Left cardiac atrium (tissue), 4 donors: Measurements from ENCODE around the gene SDC1. TPM values are rescaled to one million over a fixed set of nuclear protein-coding genes. Genes with fewer than 3 reads are reported as not detected.
"Not testable (repeated sequence)": the region's sequence is repeated elsewhere in the genome, so short reads cannot be mapped to it uniquely, and the experiment has no call there.

Experiments used
- ATAC-seq, 2 donors: fragments of 200-7000 bp; cut with Tn5 transposase; one replicate each; pipeline ENCODE4 v1.9.1; 2020; ENCODE audit warnings: mild to moderate bottlenecking in 2 of 2, moderate library complexity in 2 of 2
- DNase-seq: peaks from one replicate; pipeline ENCODE4 v3.0.0-alpha.2; 2020
- intact Hi-C, 2 donors: fragments of 100-400 bp; cut with DNase I; formaldehyde crosslinking; loops; one replicate each; pipeline versions ENCODE4 v1.14.1 to v1.15.1; 2022 to 2023
- total RNA-seq, 2 donors: library from RNA; stranded (reverse); fragmentation: NEBNext Ultra II Directional; extraction: Animal tissue kit (Norgen Biotek cat#: 25700); gene quantifications; one replicate each; pipeline ENCODE4 v1.2.1, GENCODE V29; 2021
- donor health status: DM: no; HTN: yes; CAD: no.
- donor health status: DM: no; HTN: yes; CAD: no; lungs with severe emphysema.
- donor health status: DM: yes; HTN: yes; CAD: no.
- donor health status: Dilated cardiomyopathy.

The SDC1 gene
- total RNA-seq, 2 donors from 2014 or later: 0.21 to 0.50 TPM

- ATAC-seq (no peak), DNase-seq (no peak)
- intact Hi-C loops: no loop called here
Measured at GRCh38 chr2:20201671-20202070, 23.3 kb downstream of the SDC1 start.

GRCh38 chr2:20200697-20201555 lies 24.0 kb downstream of the SDC1 start:
- intact Hi-C loops: no loop called here
- no peak for ATAC-seq
- DNase-seq: no peak

- DNase-seq: no peak
- no peak for ATAC-seq
- intact Hi-C loops: no loop called here
Measured at GRCh38 chr2:20199633-20200270, 25.2 kb downstream of the SDC1 start.

GRCh38 chr2:20198796-20199632 lies 25.9 kb downstream of the SDC1 start:
- intact Hi-C loops: no loop called here
- ATAC-seq (no peak), DNase-seq (no peak)

GRCh38 chr2:20198001-20198400 lies 26.9 kb downstream of the SDC1 start:
- intact Hi-C loops: no loop called here
- ATAC-seq (no peak), DNase-seq (no peak)

- ATAC-seq: no peak
- intact Hi-C loops: no loop called here
- no peak for DNase-seq
Measured at GRCh38 chr2:20197192-20197591, 27.7 kb downstream of the SDC1 start.

- no peak for ATAC-seq
- intact Hi-C loops: no loop called here
- DNase-seq: no peak
Measured at GRCh38 chr2:20196657-20197161, 28.2 kb downstream of the SDC1 start.

GRCh38 chr2:20196053-20196656 lies 28.8 kb downstream of the SDC1 start:
- intact Hi-C loops: no loop called here
- ATAC-seq (no peak), DNase-seq (no peak)

- no peak for DNase-seq
- no peak for ATAC-seq
- intact Hi-C loops: no loop called here
Measured at GRCh38 chr2:20195431-20196033, 29.4 kb downstream of the SDC1 start.

GRCh38 chr2:20195016-20195411 lies 29.9 kb downstream of the SDC1 start:
- DNase-seq, intact Hi-C loops: not testable (repeated sequence)

GRCh38 chr2:20194097-20195015 lies 30.6 kb downstream of the SDC1 start:
- no peak for DNase-seq
- ATAC-seq: no peak
- intact Hi-C loops: no loop called here

More at GRCh38 chr2:20195016-20195411, 29.9 kb downstream of the SDC1 start:
- ATAC-seq: not testable (repeated sequence)

GRCh38 chr2:20193185-20193584 lies 31.7 kb downstream of the SDC1 start:
- intact Hi-C loops: no loop called here
- DNase-seq (no peak), ATAC-seq (no peak)

- DNase-seq (no peak), ATAC-seq (no peak)
- intact Hi-C loops: no loop called here
Measured at GRCh38 chr2:20192781-20193180, 32.1 kb downstream of the SDC1 start.

GRCh38 chr2:20191714-20192569 lies 33.0 kb downstream of the SDC1 start:
- no peak for ATAC-seq
- intact Hi-C loops: no loop called here
- no peak for DNase-seq

- DNase-seq (no peak), ATAC-seq (no peak)
- intact Hi-C loops: no loop called here
Measured at GRCh38 chr2:20190876-20191713, 33.8 kb downstream of the SDC1 start.

GRCh38 chr2:20190170-20190569 lies 34.8 kb downstream of the SDC1 start:
- no peak for DNase-seq
- intact Hi-C loops: no loop called here
- no peak for ATAC-seq
